Osteocyte (in vitro differentiated cells): ENCODE data around the gene FANCG. TPM values are rescaled to one million over a fixed set of nuclear protein-coding genes. Genes with fewer than 3 reads are reported as not detected.

Source experiments
- DNase-seq: peaks from one replicate; pipeline ENCODE4 v3.0.0; 2021; ENCODE audit warnings: mixed read lengths; ENCODE audit not compliant: unreplicated experiment; ENCODE audit errors: extremely low spot score
- H3K27ac Mint-ChIP-seq: one replicate; pipeline ENCODE4 v1.8.0; 2021; ENCODE audit warnings: mild to moderate bottlenecking, mixed read lengths; ENCODE audit not compliant: unreplicated experiment
- H3K27me3 Mint-ChIP-seq: one replicate; pipeline ENCODE4 v1.8.0; 2021; ENCODE audit warnings: mixed read lengths; ENCODE audit not compliant: unreplicated experiment
- H3K36me3 Mint-ChIP-seq: one replicate; pipeline ENCODE4 v1.8.0; 2021; ENCODE audit warnings: mixed read lengths; ENCODE audit not compliant: unreplicated experiment
- H3K4me1 Mint-ChIP-seq: one replicate; pipeline ENCODE4 v1.8.0; 2021; ENCODE audit warnings: mixed read lengths; ENCODE audit not compliant: unreplicated experiment
- H3K4me3 Mint-ChIP-seq: one replicate; pipeline ENCODE4 v1.8.0; 2021; ENCODE audit warnings: mild to moderate bottlenecking, moderate library complexity, mixed read lengths; ENCODE audit not compliant: unreplicated experiment
- H3K9me3 Mint-ChIP-seq: one replicate; pipeline ENCODE4 v1.8.0; 2021; ENCODE audit warnings: mixed read lengths; ENCODE audit not compliant: unreplicated experiment
- total RNA-seq: library from RNA; stranded (reverse); gene quantifications from 2 replicates; pipeline ENCODE4 v1.2.1, GENCODE V29; 2021
- TF ChIP-seq, protein P1 (sequence below): fragments of 200-600 bp; sonication (generic); IDR thresholded peaks from 2 replicates; pipeline ENCODE4 v1.5.0; 2021; ENCODE audit warnings: antibody characterized with exemption, mild to moderate bottlenecking, moderate library complexity

The FANCG gene
- total RNA-seq, 1 donor from 2014 or later = 22.7 TPM

- Mint-ChIP-seq H3K4me3 (no peak overlapping the region), H3K27ac (no peak overlapping the region), H3K9me3 (no peaks in the 10 kb centered on the region), H3K4me1 (peaks cover 3% of the 10 kb centered on the region), H3K27me3 (no peaks in the 10 kb centered on the region), H3K36me3 (peaks cover 23% of the 10 kb centered on the region)
- TF ChIP-seq, protein P1, sequence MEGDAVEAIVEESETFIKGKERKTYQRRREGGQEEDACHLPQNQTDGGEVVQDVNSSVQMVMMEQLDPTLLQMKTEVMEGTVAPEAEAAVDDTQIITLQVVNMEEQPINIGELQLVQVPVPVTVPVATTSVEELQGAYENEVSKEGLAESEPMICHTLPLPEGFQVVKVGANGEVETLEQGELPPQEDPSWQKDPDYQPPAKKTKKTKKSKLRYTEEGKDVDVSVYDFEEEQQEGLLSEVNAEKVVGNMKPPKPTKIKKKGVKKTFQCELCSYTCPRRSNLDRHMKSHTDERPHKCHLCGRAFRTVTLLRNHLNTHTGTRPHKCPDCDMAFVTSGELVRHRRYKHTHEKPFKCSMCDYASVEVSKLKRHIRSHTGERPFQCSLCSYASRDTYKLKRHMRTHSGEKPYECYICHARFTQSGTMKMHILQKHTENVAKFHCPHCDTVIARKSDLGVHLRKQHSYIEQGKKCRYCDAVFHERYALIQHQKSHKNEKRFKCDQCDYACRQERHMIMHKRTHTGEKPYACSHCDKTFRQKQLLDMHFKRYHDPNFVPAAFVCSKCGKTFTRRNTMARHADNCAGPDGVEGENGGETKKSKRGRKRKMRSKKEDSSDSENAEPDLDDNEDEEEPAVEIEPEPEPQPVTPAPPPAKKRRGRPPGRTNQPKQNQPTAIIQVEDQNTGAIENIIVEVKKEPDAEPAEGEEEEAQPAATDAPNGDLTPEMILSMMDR = no peak
- DNase-seq = no peak
These were observed 51.4 kb downstream of the FANCG start for GRCh38 chr9:35028341-35028740.

DNA sequence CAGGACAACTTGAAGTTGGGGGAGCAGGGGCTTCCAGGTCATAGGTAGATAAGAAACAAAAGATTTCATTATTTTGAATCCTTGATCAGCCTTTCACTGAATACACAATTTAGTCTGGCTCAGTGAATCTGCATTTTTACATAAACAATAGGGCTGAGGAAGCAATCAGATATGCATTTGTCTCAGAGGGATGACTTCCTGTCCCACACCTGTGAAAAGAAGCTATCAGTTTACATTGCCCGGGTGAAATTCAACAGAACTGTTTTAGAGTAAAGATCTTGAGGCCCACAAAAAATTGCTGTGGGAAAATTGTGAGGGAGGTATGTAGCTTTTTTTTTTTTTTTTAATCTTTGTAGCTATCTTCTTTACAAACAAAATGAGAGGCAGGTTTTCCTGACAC lies 51.9 kb downstream of the FANCG start:
- no peak overlapping the region for H3K27ac Mint-ChIP-seq
- peaks cover 3% of the 10 kb centered on the region for H3K4me1 Mint-ChIP-seq
- peaks cover 18% of the 10 kb centered on the region for H3K36me3 Mint-ChIP-seq
- H3K27me3 Mint-ChIP-seq = no peaks in the 10 kb centered on the region
- DNase-seq = no peak
- H3K9me3 Mint-ChIP-seq = no peaks in the 10 kb centered on the region
- TF ChIP-seq, protein P1 = no peak
- H3K4me3 Mint-ChIP-seq = no peak overlapping the region

DNA sequence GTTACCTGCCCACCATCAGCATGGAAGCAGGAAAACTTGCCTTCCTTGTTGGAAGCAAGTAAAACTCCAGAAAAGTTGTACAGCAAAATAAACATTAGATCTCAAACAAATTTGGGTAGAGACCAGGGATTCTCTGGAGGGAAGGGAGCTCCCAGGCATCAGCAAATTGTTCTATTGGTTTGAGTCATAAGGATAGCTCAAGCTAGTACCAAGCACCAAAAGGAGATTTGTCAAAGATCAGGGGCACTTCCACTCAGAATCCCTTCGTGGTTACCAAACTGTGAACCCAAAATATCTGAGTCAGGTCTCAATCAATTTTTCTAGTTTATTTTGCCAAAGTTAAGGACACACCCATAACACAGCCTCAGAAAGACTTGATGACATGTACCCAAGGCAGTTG lies 52.4 kb downstream of the FANCG start:
- TF ChIP-seq, protein P1 = no peak
- peaks cover 3% of the 10 kb centered on the region for H3K4me1 Mint-ChIP-seq
- no peak overlapping the region for H3K4me3 Mint-ChIP-seq
- H3K9me3 Mint-ChIP-seq = no peaks in the 10 kb centered on the region
- peaks cover 19% of the 10 kb centered on the region for H3K36me3 Mint-ChIP-seq
- no peaks in the 10 kb centered on the region for H3K27me3 Mint-ChIP-seq
- no peak overlapping the region for H3K27ac Mint-ChIP-seq
- DNase-seq = no peak

DNA sequence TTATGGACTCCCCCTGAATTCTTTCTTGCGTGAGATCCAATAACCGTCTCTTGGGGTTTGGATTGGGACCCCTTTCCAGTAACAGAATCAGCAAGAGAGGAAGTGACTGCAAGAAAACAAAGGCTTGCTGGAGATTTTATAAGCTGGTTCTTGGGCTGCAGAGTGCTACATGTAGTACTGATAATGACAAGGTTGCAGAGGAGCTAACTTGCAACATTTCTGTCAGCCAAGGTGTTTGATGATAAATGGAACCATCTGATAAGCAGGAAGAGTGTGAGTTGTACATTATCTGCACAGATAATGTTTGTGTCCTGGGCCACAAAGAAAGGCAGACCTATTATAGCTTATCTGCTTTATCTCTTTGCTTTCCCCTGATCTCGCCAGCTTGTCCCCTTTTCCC lies 53.1 kb downstream of the FANCG start:
- Mint-ChIP-seq H3K9me3 (no peaks in the 10 kb centered on the region), H3K27ac (no peak overlapping the region), H3K27me3 (no peaks in the 10 kb centered on the region), H3K4me3 (no peak overlapping the region), H3K36me3 (peaks cover 24% of the 10 kb centered on the region), H3K4me1 (peaks cover 3% of the 10 kb centered on the region)
- TF ChIP-seq, protein P1 = no peak
- DNase-seq = no peak

Other genes with a start within 250 kb of the FANCG start
- gene PHF24, start 121.7 kb downstream of the FANCG start, total RNA-seq = not detected in 2 replicates
- gene DNAJB5, start 90.2 kb downstream of the FANCG start, total RNA-seq = 6.8 TPM in 2 replicates
- 254 and 268 TPM in 2 replicates for gene VCP, start 7.3 kb downstream of the FANCG start, total RNA-seq
- gene PIGO, start 16.6 kb upstream of the FANCG start, total RNA-seq = 29.9 and 33.9 TPM in 2 replicates
- gene STOML2, start 23.2 kb upstream of the FANCG start, total RNA-seq = 100 and 104 TPM in 2 replicates
- gene ATOSB, start 35.9 kb upstream of the FANCG start, total RNA-seq = 26.8 and 30.3 TPM in 2 replicates
- 24.5 and 24.9 TPM in 2 replicates for gene UNC13B, start 82.1 kb upstream of the FANCG start, total RNA-seq